ENCODE results near the gene ZNF668.
"Not testable (repeated sequence)": the region's sequence is repeated elsewhere in the genome, so short reads cannot be mapped to it uniquely, and the experiment has no call there.

Gene ZNF668

GRCh38 chr16:31108035-31108793 lies 34.2 kb upstream of the ZNF668 start, which contains the start of gene BCKDK:
Gene BCKDK (plus strand): TSS chr16:31108386. CDS start chr16:31109224, 838 bp downstream.
- peak within 1 kb of the TSS; percentile 96 for H3K4me3 ChIP-seq (ENCODE audit: low read depth, low read length)
- peak; percentile 88 for DNase-seq (ENCODE audit: low read depth)
- TF ChIP-seq, protein P1, sequence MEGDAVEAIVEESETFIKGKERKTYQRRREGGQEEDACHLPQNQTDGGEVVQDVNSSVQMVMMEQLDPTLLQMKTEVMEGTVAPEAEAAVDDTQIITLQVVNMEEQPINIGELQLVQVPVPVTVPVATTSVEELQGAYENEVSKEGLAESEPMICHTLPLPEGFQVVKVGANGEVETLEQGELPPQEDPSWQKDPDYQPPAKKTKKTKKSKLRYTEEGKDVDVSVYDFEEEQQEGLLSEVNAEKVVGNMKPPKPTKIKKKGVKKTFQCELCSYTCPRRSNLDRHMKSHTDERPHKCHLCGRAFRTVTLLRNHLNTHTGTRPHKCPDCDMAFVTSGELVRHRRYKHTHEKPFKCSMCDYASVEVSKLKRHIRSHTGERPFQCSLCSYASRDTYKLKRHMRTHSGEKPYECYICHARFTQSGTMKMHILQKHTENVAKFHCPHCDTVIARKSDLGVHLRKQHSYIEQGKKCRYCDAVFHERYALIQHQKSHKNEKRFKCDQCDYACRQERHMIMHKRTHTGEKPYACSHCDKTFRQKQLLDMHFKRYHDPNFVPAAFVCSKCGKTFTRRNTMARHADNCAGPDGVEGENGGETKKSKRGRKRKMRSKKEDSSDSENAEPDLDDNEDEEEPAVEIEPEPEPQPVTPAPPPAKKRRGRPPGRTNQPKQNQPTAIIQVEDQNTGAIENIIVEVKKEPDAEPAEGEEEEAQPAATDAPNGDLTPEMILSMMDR (IDR thresholded peaks at IDR 0.05; ENCODE audit: insufficient read depth, low read depth, low read length, missing control alignments), result no peak

DNA sequence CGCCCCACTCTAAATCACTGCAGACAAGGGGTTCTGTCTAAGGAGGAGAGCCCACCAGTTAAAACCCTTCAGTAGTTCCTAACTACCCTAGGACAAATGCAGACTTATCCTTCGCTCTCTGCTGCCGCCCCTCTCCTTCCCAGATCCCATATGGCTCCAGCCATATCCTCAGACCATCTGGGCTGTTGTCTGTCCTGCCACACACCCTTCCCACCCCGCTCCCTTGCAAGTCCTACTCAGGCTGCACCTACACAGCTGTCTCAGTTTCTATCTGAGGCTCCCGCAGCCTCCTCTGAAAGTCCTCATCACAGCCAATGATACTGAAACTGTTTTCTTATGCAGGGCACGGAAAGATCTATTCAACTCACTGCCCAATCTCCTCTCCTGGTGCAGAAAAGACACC lies 33.4 kb upstream of the ZNF668 start:
- DNase-seq (ENCODE audit: low read depth), result peak; percentile 81
- H3K4me3 ChIP-seq (ENCODE audit: low read depth, low read length), result peak overlapping the region; percentile 96
- TF ChIP-seq, protein P1 (IDR thresholded peaks at IDR 0.05; ENCODE audit: insufficient read depth, low read depth, low read length, missing control alignments), result no peak

DNA sequence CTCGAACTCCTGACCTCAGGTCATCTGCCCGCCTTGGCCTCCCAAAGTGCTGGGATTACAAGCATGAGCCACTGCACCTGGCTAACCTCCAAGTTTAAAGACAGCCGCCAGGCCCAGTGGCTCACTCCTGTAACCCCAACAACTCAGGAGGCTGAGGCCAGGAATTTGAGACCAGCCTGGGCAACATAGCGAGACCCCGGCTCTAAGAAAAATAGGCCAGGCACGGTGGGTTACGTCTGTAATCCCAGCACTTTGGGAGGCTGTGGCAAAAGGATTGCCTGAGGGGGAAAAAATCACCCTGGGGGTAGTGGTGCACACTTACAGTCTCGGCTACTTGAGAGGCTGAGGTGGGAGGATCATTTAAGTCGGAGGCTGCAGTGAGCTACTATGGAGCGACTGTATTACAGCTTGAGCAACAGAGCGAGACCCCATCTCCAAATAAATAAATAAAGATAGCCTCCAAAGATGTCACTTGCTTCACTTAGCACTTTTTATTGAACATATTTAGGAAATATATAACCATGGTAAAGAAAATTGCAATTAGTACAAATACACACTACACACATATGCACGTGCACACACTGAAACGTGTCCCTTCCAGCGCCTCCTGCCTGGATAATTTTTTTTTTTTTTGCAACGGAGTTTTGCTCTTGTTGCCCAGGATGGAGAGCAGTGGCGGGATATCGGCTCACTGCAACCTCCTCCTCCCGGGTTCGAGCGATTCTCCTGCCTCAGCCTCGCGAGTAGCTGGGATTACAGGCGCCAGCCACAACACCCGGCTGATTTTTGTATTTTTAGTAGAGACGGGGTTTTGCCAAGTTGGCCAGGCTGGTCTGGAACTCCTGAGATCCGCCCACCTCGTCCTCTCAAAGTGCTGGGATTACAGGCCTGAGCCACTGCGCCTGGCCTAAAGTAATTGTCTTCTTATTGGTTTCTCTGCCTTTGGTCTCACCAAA lies 32.7 kb upstream of the ZNF668 start:
- DNase-seq (ENCODE audit: low read depth), result no peak
- TF ChIP-seq, protein P1 (IDR thresholded peaks at IDR 0.05; ENCODE audit: insufficient read depth, low read depth, low read length, missing control alignments), result no peak
- peak overlapping the region; percentile 96 for H3K4me3 ChIP-seq (ENCODE audit: low read depth, low read length)

DNA sequence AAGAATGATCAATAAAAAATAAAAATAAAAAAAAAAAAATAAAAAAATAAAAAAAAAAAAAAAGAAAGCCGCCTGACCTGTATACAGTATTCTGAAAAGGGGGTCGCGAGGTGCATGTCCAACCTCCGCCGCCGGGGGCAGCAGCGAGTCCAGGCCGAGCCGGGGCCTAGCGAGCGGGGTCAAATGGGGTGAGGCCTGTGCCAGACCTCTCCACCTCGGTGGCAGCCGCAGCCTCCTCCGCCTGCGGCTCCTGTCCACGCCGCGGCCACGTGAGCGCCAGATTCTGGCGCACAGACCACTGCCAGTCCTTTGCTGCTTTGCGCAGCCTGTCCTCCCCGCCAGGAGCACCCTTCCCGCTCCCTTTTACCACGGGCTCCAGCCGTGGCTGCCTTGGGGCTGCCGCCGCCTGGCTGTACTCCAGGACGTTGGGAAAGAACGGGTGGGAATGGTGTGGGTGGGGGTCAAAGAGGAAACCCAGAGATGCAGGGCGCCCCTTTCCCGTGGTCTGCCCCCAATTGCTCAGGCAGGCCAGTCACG lies 31.7 kb upstream of the ZNF668 start:
- peak; percentile 65 for DNase-seq (ENCODE audit: low read depth)
- no peak overlapping the region for H3K4me3 ChIP-seq (ENCODE audit: low read depth, low read length)
- TF ChIP-seq, protein P1 (IDR thresholded peaks at IDR 0.05; ENCODE audit: insufficient read depth, low read depth, low read length, missing control alignments), result peak; percentile 78

DNA sequence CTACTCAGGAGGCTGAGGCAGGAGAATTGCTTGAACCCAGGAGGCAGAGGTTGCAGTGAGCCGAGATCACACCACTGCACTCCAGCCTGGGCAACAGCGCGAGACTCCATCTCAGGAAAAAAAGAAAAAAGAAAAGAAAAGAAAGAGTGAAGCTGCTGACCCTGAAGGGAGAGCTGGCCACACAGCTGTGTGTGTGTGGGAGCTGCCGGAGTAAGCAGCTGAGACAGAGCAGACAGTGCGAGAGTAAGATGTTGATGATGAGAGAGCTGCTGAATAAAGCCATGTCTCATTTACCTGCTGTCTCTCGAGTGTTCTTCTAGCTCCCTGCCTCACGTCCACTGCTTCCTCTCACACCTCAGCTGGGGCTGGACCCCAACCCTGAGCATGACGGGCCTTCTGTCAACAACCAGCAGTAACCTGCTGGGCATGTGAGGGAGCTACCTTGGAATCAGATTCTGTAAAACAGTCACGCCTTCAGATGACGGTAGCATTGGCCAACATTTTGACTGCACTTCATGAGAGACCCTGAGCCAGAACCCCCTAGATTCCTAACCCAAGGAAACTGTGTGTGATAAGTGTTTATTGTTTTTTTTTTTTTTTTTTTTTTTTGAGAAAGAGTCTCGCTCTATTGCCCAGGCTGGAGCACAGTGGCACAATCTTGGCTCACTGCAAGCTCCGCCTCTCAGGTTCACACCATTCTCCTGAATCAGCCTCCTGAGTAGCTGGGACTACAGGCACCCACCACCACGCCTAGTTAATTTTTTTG lies 27.0 kb upstream of the ZNF668 start:
- not testable (repeated sequence) for H3K4me3 ChIP-seq (ENCODE audit: low read depth, low read length); DNase-seq (ENCODE audit: low read depth)

- TF ChIP-seq, protein P1 (IDR thresholded peaks at IDR 0.05; ENCODE audit: insufficient read depth, low read depth, low read length, missing control alignments), result no peak
- H3K4me3 ChIP-seq (ENCODE audit: low read depth, low read length), result no peak overlapping the region
- DNase-seq (ENCODE audit: low read depth), result no peak
Observed at GRCh38 chr16:31099860-31100638, 26.0 kb upstream of the ZNF668 start.
